Heart left ventricle (tissue), 13 donors: ENCODE results near the gene COL23A1.

ENCODE experiments used
- POLR2A ChIP-seq, 2 donors: fragments of 450-650 bp; IDR thresholded peaks; one replicate each; pipeline ENCODE4 v1.6.1; 2017; ENCODE audit warnings: antibody characterized with exemption in 2 of 2, mild to moderate bottlenecking in 2 of 2, moderate library complexity in 2 of 2
- TF ChIP-seq, protein P1 (sequence below), 12 donors: fragments of 200-600 bp; sonication (generic) in 4 of 12; IDR thresholded peaks; one replicate each; pipeline versions ENCODE4 v1.5.0 to v1.8.0; 2018 to 2022; ENCODE audit warnings: antibody characterized with exemption in 12 of 12, mild to moderate bottlenecking in 5 of 12
- donor health status: ischemic (EF 13 %, LVEDD 7.1; RV severe dilation, severe dysfunction).
- donor health status: DM: no; HTN: yes; CAD: no.
- donor health status: DM: no; HTN: no; CAD: no.
- donor health status: ischemic (EF 25% LVEDD 6.9; RV normal size, moderate dysfunction).
- donor health status: ischemic (EF 25% LVEDD 5.7; RV mildly dilated, moderate dysfunction).
- donor health status: ischemic (EF 35%, LVEDD 5.7; RV mildly dilated, moderate dysfunction).
- donor health status: nonischemic (EF 11% LVEDD 7.7; RV severe dilation, severe dysfunction).
- donor health status: DM: yes; HTN: yes; CAD: no.
- donor health status: PGD.
- donor health status: ischemic (EF 29% LVEDD 5.4; RV normal size, mild dysfunction).
- donor health status: nonischemic (EF 23%, LVEDD 6.1; RV moderate dilation, normal function).

DNA sequence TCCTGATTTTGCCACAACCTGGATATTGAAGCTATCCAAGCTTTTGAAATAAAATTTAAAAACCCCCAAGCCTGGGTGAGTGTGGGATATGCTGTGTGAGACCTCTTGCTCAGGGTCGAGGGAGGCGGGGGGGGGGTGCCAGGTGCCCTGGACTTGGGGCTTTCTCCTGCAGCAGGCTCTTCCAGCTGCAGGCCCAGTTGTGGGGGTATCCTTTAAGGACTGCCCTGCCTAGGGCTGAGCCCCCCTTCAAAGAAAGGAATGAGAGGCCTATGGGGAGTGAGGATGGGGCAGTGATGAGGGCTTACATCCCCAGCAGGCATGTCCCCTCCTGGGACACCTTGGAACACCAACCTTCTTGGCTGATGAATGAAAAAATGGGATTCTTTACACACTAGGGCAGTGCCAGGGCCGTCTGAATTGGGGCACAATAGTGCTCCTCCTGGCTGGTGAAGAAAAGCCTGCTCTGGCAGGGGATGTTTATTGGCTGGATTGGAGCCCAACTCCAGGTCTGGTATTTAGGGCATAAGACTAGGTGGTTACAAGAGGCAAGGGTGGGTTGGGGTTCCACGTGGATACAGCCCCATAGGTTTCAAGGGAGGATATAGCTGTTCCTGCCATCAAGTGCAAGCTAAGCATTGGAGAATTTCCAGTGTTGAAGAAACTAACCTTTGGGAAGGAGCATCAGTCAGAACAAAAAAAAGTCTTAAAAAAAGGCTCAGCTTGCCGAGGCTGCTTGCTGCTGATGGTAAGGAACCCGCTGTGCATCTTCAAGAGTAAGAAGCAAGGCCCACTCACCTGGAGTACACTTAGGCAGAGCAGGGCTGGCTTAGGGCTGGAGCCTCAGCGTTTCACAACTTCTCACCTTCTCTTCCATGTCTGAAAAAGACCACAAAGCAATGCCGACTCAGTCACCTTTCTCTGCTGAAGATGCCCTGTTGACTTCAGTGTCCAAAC lies 378.8 kb downstream of the COL23A1 start:
- TF ChIP-seq, protein P1, sequence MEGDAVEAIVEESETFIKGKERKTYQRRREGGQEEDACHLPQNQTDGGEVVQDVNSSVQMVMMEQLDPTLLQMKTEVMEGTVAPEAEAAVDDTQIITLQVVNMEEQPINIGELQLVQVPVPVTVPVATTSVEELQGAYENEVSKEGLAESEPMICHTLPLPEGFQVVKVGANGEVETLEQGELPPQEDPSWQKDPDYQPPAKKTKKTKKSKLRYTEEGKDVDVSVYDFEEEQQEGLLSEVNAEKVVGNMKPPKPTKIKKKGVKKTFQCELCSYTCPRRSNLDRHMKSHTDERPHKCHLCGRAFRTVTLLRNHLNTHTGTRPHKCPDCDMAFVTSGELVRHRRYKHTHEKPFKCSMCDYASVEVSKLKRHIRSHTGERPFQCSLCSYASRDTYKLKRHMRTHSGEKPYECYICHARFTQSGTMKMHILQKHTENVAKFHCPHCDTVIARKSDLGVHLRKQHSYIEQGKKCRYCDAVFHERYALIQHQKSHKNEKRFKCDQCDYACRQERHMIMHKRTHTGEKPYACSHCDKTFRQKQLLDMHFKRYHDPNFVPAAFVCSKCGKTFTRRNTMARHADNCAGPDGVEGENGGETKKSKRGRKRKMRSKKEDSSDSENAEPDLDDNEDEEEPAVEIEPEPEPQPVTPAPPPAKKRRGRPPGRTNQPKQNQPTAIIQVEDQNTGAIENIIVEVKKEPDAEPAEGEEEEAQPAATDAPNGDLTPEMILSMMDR (IDR thresholded peaks at IDR 0.05), result no peak
- no peak for TF ChIP-seq POLR2A (IDR thresholded peaks at IDR 0.05)
